Liver (tissue), 9 donors: ENCODE measurements around the gene HBA2. TPM values are rescaled to one million over a fixed set of nuclear protein-coding genes. Genes with fewer than 3 reads are reported as not detected.
"Not testable (repeated sequence)": the region's sequence is repeated elsewhere in the genome, so short reads cannot be mapped to it uniquely, and the experiment has no call there.

Experiments used
- DNase-seq: peaks from one replicate; pipeline ENCODE4 v3.0.0-alpha.2; 2017; ENCODE audit warnings: low spot score
- H3K27ac ChIP-seq, 2 donors: one replicate each; pipeline ENCODE4 v1.7.0; 2013; ENCODE audit warnings: inconsistent platforms in 2 of 2, low read length in 2 of 2, control low read depth in 1 of 2, low read depth in 1 of 2, mild to moderate bottlenecking in 1 of 2
- H3K27me3 ChIP-seq, 4 donors: one replicate each; pipeline versions ENCODE4 v1.6.1 to v1.7.0; 2013; ENCODE audit warnings: low read length in 3 of 4, inconsistent platforms in 1 of 4, mild to moderate bottlenecking in 1 of 4, moderate library complexity in 1 of 4; ENCODE audit not compliant: control insufficient read depth in 4 of 4, insufficient read depth in 4 of 4
- H3K36me3 ChIP-seq, 4 donors: one replicate each; pipeline versions ENCODE4 v1.6.1 to v1.7.0; 2013; ENCODE audit warnings: low read length in 3 of 4, mild to moderate bottlenecking in 3 of 4, low read depth in 1 of 4, moderate library complexity in 1 of 4; ENCODE audit not compliant: control insufficient read depth in 4 of 4, insufficient read depth in 3 of 4
- H3K4me1 ChIP-seq, 4 donors: one replicate each; pipeline versions ENCODE4 v1.6.1 to v1.7.0; 2013; ENCODE audit warnings: low read length in 3 of 4, mild to moderate bottlenecking in 3 of 4, moderate library complexity in 1 of 4; ENCODE audit not compliant: control insufficient read depth in 4 of 4, insufficient read depth in 4 of 4
- H3K4me3 ChIP-seq, 3 donors: one replicate each; pipeline versions ENCODE4 v1.6.1 to v1.7.0; 2013; ENCODE audit warnings: low read length in 3 of 3, control low read depth in 1 of 3, low read depth in 1 of 3, mild to moderate bottlenecking in 1 of 3
- H3K9ac ChIP-seq, 2 donors: one replicate each; pipeline ENCODE4 v1.7.0; 2013; ENCODE audit warnings: low read length in 2 of 2, mild to moderate bottlenecking in 2 of 2, moderate library complexity in 2 of 2, control low read depth in 1 of 2, low read depth in 1 of 2
- H3K9me3 ChIP-seq, 4 donors: one replicate each; pipeline versions ENCODE4 v1.6.1 to v1.7.0; 2013; ENCODE audit warnings: low read length in 3 of 4; ENCODE audit not compliant: control insufficient read depth in 4 of 4
- EGR1 ChIP-seq, 2 donors: IDR thresholded peaks; 2 replicates each; pipeline ENCODE4 v1.6.1; 2016 to 2018; ENCODE audit warnings: antibody characterized with exemption in 2 of 2, low read depth in 2 of 2
- FOXA1 ChIP-seq: IDR thresholded peaks from 2 replicates; pipeline ENCODE4 v1.6.1; 2016; ENCODE audit warnings: antibody characterized with exemption
- FOXA2 ChIP-seq: IDR thresholded peaks from 2 replicates; pipeline ENCODE4 v1.6.1; 2016; ENCODE audit warnings: antibody characterized with exemption
- GABPA ChIP-seq, 2 donors: IDR thresholded peaks in 1 of 2; conservative IDR thresholded peaks in 1 of 2; 2 replicates each; pipeline ENCODE4 v1.6.1; 2016; ENCODE audit warnings: antibody characterized with exemption in 2 of 2, mild to moderate bottlenecking in 1 of 2, moderate library complexity in 1 of 2
- HNF4A ChIP-seq, 2 donors: conservative IDR thresholded peaks; 2 replicates each; pipeline ENCODE4 v1.6.1; 2016; ENCODE audit warnings: antibody characterized with exemption in 2 of 2, mild to moderate bottlenecking in 2 of 2
- HNF4G ChIP-seq: IDR thresholded peaks from 2 replicates; pipeline ENCODE4 v1.6.1; 2016; ENCODE audit warnings: antibody characterized with exemption
- JUND ChIP-seq, 2 donors: IDR thresholded peaks; 2 replicates each; pipeline ENCODE4 v1.6.1; 2016; ENCODE audit warnings: antibody characterized with exemption in 2 of 2
- NR2F2 ChIP-seq: IDR thresholded peaks from 2 replicates; pipeline ENCODE4 v1.6.1; 2016; ENCODE audit warnings: antibody characterized with exemption
- RAD21 ChIP-seq, 2 donors: IDR thresholded peaks; 2 replicates each; pipeline ENCODE4 v1.6.1; 2016; ENCODE audit warnings: antibody characterized with exemption in 2 of 2, mild to moderate bottlenecking in 2 of 2
- RXRA ChIP-seq, 2 donors: IDR thresholded peaks; 2 replicates each; pipeline ENCODE4 v1.6.1; 2017 to 2018; ENCODE audit warnings: antibody characterized with exemption in 2 of 2, mild to moderate bottlenecking in 1 of 2
- SP1 ChIP-seq: IDR thresholded peaks from 2 replicates; pipeline ENCODE4 v1.6.1; 2018; ENCODE audit warnings: antibody characterized with exemption, mild to moderate bottlenecking
- YY1 ChIP-seq: IDR thresholded peaks from 2 replicates; pipeline ENCODE4 v1.6.1; 2016; ENCODE audit warnings: antibody characterized with exemption, mild to moderate bottlenecking
- WGBS: extraction: QIAGEN DNeasy Blood & Tissue Kit; methylation state at CpG from one replicate; pipeline ENCODE4 v1.1.7; 2013; 5-methylcytosine and 5-hydroxymethylcytosine counted together
- polyA plus RNA-seq, 2 donors: library from polyadenylated mRNA; stranded (reverse) in 1 of 2; unstranded in 1 of 2; fragments of 200-250 nt in 1 of 2; fragments of >200 nt in 1 of 2; fragmentation: Nextera tagmentation in 1 of 2; extraction: Ambion mirVana in 1 of 2; gene quantifications; one replicate each; pipeline versions ENCODE4 v1.2.1 to v1.2.3, GENCODE V29; 2013 to 2015
- total RNA-seq, 2 donors: library from RNA; depleted of rRNA; stranded (reverse); fragments of >200 nt; gene quantifications; one replicate each; pipeline ENCODE4 v1.2.3, GENCODE V29; 2014
- TF ChIP-seq, protein P1 (sequence below): fragments of 150-350 bp; IDR thresholded peaks from 2 replicates; pipeline ENCODE4 v1.5.1; 2017; ENCODE audit warnings: improper control_type of control experiment, low read depth, low read length; ENCODE audit not compliant: missing input control
- TF ChIP-seq, protein P2 (sequence below): IDR thresholded peaks from 2 replicates; pipeline ENCODE4 v1.6.1; 2016; ENCODE audit warnings: antibody characterized with exemption
- TF ChIP-seq, protein P3 (sequence below): IDR thresholded peaks from 2 replicates; pipeline ENCODE4 v1.6.1; 2016; ENCODE audit warnings: antibody characterized with exemption, mild to moderate bottlenecking
- TF ChIP-seq, protein P4 (sequence below): IDR thresholded peaks from 2 replicates; pipeline ENCODE4 v1.6.1; 2016; ENCODE audit warnings: antibody characterized with exemption
- donor health status: healthy.
- donor health status: healthy.
- donor health status: healthy.
- donor health status: healthy.
- donor health status: healthy.

HBA2 gene
- total RNA-seq (over 10,000 TPM in 1 of 2 donors, 1 to 10 TPM in 1; 2.8 to 36,951 TPM), polyA plus RNA-seq (10 to 100 TPM; 15.5 to 76.5 TPM)

DNA sequence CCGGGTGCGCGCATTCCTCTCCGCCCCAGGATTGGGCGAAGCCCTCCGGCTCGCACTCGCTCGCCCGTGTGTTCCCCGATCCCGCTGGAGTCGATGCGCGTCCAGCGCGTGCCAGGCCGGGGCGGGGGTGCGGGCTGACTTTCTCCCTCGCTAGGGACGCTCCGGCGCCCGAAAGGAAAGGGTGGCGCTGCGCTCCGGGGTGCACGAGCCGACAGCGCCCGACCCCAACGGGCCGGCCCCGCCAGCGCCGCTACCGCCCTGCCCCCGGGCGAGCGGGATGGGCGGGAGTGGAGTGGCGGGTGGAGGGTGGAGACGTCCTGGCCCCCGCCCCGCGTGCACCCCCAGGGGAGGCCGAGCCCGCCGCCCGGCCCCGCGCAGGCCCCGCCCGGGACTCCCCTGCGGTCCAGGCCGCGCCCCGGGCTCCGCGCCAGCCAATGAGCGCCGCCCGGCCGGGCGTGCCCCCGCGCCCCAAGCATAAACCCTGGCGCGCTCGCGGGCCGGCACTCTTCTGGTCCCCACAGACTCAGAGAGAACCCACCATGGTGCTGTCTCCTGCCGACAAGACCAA, at the start of gene HBA2:
HBA2 (plus strand) TSS at position 503 of the 568 bp plus-strand sequence; CDS start at position 540, 37 bp downstream.
- H3K27me3 ChIP-seq: peaks cover 0 to 13% (median 4%) of the 10 kb centered on the region in 4 donors
- not testable (repeated sequence) for H3K4me3 ChIP-seq, H3K36me3 ChIP-seq, H3K9me3 ChIP-seq, H3K4me1 ChIP-seq, H3K27ac ChIP-seq, H3K9ac ChIP-seq, DNase-seq
- no CpG with 5 or more reads among the region's 74 CpGs for WGBS

DNA sequence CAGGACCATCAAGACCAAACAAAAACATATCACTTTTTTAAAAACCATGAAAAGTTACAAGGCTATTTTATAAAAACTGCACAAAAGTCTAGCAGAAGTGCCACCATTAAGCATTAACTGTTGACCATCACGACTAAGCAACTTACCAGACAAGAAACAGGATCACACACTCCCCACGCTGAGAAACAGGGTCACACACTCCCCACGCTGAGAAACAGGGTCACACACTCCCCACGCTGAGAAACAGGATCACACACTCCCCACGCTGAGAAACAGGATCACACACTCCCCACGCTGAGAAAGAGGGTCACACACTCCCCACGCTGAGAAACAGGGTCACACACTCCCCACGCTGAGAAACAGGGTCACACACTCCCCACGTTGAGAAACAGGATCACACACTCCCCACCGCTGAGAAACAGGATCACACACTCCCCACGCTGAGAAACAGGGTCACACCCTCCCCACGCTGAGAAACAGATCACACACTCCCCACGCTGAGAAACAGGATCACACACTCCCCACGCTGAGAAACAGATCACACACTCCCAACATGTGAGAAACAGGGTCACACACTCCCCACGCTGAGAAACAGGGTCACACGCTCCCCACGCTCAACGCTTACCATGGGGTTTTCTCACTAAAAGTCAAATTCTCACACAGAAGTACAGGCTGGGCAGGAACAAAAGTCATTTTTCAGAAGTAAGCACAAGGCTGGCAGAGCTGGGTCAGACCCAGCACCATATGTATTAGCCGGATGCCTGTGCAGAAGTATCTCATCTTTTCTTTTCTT, 48.9 kb upstream of the HBA2 start:
- H3K4me3 ChIP-seq, H3K36me3 ChIP-seq, DNase-seq, H3K9ac ChIP-seq, H3K4me1 ChIP-seq, H3K27me3 ChIP-seq, H3K27ac ChIP-seq, H3K9me3 ChIP-seq: not testable (repeated sequence)
- 88% methylated on average over 19 of the region's 19 CpGs for WGBS

DNA sequence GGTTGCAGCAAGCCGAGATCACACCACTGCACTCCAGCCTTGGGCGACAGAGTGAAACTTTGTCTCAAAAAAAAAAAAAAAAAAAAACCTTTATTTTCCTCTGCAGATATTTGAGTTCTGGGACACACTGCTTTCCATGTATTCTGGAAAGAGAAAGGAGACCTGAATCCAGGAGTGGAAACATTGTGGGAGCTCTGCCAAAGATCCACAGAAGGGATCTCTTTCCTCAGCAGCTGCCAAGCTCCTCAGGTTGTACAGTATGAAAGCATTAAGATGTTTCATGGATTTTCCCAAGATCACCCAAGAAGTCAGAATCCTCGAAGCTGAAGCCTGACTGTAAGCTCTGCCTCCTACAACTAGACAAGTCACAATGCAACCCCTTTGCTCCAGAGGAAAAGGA, 47.7 kb upstream of the HBA2 start:
- 90% methylated on average over 3 of the region's 3 CpGs for WGBS
- Histone ChIP-seq H3K4me3 (no peak overlapping the region), H3K9ac (no peak overlapping the region), H3K9me3 (no peaks in the 10 kb centered on the region), H3K4me1 (no peaks in the 10 kb centered on the region), H3K36me3 (peaks cover 1 to 3% (median 3%) of the 10 kb centered on the region in 4 donors), H3K27ac (no peak overlapping the region), H3K27me3 (no peaks in the 10 kb centered on the region)
- TF ChIP-seq, protein P1, sequence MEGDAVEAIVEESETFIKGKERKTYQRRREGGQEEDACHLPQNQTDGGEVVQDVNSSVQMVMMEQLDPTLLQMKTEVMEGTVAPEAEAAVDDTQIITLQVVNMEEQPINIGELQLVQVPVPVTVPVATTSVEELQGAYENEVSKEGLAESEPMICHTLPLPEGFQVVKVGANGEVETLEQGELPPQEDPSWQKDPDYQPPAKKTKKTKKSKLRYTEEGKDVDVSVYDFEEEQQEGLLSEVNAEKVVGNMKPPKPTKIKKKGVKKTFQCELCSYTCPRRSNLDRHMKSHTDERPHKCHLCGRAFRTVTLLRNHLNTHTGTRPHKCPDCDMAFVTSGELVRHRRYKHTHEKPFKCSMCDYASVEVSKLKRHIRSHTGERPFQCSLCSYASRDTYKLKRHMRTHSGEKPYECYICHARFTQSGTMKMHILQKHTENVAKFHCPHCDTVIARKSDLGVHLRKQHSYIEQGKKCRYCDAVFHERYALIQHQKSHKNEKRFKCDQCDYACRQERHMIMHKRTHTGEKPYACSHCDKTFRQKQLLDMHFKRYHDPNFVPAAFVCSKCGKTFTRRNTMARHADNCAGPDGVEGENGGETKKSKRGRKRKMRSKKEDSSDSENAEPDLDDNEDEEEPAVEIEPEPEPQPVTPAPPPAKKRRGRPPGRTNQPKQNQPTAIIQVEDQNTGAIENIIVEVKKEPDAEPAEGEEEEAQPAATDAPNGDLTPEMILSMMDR: no peak
- TF ChIP-seq GABPA (IDR thresholded peaks at IDR 0.05 in 1 of 2, conservative IDR thresholded peaks at IDR 0.05 in 1 of 2) (no peak), FOXA2 (no peak), JUND (IDR thresholded peaks at IDR 0.05) (no peak), RAD21 (IDR thresholded peaks at IDR 0.05) (no peak), EGR1 (IDR thresholded peaks at IDR 0.05; ENCODE audit: low read depth in 2 of 2) (no peak), RXRA (IDR thresholded peaks at IDR 0.05) (no peak), SP1 (no peak), NR2F2 (no peak), HNF4A (conservative IDR thresholded peaks at IDR 0.05) (no peak), HNF4G (no peak), YY1 (no peak), FOXA1 (no peak)
- TF ChIP-seq, protein P2, sequence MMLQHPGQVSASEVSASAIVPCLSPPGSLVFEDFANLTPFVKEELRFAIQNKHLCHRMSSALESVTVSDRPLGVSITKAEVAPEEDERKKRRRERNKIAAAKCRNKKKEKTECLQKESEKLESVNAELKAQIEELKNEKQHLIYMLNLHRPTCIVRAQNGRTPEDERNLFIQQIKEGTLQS: no peak
- TF ChIP-seq, protein P3, sequence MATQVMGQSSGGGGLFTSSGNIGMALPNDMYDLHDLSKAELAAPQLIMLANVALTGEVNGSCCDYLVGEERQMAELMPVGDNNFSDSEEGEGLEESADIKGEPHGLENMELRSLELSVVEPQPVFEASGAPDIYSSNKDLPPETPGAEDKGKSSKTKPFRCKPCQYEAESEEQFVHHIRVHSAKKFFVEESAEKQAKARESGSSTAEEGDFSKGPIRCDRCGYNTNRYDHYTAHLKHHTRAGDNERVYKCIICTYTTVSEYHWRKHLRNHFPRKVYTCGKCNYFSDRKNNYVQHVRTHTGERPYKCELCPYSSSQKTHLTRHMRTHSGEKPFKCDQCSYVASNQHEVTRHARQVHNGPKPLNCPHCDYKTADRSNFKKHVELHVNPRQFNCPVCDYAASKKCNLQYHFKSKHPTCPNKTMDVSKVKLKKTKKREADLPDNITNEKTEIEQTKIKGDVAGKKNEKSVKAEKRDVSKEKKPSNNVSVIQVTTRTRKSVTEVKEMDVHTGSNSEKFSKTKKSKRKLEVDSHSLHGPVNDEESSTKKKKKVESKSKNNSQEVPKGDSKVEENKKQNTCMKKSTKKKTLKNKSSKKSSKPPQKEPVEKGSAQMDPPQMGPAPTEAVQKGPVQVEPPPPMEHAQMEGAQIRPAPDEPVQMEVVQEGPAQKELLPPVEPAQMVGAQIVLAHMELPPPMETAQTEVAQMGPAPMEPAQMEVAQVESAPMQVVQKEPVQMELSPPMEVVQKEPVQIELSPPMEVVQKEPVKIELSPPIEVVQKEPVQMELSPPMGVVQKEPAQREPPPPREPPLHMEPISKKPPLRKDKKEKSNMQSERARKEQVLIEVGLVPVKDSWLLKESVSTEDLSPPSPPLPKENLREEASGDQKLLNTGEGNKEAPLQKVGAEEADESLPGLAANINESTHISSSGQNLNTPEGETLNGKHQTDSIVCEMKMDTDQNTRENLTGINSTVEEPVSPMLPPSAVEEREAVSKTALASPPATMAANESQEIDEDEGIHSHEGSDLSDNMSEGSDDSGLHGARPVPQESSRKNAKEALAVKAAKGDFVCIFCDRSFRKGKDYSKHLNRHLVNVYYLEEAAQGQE: no peak
- TF ChIP-seq, protein P4, sequence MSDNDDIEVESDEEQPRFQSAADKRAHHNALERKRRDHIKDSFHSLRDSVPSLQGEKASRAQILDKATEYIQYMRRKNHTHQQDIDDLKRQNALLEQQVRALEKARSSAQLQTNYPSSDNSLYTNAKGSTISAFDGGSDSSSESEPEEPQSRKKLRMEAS: no peak
- no peak for DNase-seq
